ENCODE results near the gene ATXN7.

Gene ATXN7

GRCh38 chr3:64028754-64029153, 165.1 kb downstream of the ATXN7 start:
- DNase-seq = no peak

GRCh38 chr3:64029287-64029686, 165.6 kb downstream of the ATXN7 start:
- no peak for DNase-seq

- DNase-seq = peak; percentile 73
Measured at GRCh38 chr3:64030741-64031140, 167.1 kb downstream of the ATXN7 start.

GRCh38 chr3:64031540-64032508, 168.2 kb downstream of the ATXN7 start:
- DNase-seq = no peak

GRCh38 chr3:64033069-64033468, 169.4 kb downstream of the ATXN7 start:
- no peak for DNase-seq

- no peak for DNase-seq
Measured at GRCh38 chr3:64037084-64037483, 173.4 kb downstream of the ATXN7 start.

- no peak for DNase-seq
Measured at GRCh38 chr3:64038253-64038767, 174.6 kb downstream of the ATXN7 start.

GRCh38 chr3:64039332-64039731, 175.7 kb downstream of the ATXN7 start:
- no peak for DNase-seq

- DNase-seq = no peak
Measured at GRCh38 chr3:64039981-64040733, 176.5 kb downstream of the ATXN7 start.

- no peak for DNase-seq
Measured at GRCh38 chr3:64042952-64043351, 179.3 kb downstream of the ATXN7 start.

GRCh38 chr3:64046592-64046991, 182.9 kb downstream of the ATXN7 start:
- no peak for DNase-seq

- DNase-seq = no peak
Measured at GRCh38 chr3:64046996-64047594, 183.4 kb downstream of the ATXN7 start.

GRCh38 chr3:64047787-64048186, 184.1 kb downstream of the ATXN7 start:
- DNase-seq = no peak

GRCh38 chr3:64048631-64049061, 185.0 kb downstream of the ATXN7 start:
- no peak for DNase-seq

- DNase-seq = peak; percentile 1
Measured at GRCh38 chr3:64049136-64049535, 185.5 kb downstream of the ATXN7 start.

GRCh38 chr3:64049832-64050231, 186.2 kb downstream of the ATXN7 start:
- DNase-seq = no peak
